HG03439 (cell line): ENCODE measurements around the gene MLLT10.
"Not testable (repeated sequence)": the region's sequence is repeated elsewhere in the genome, so short reads cannot be mapped to it uniquely, and the experiment has no call there.

Experiments
- ATAC-seq: cut with Tn5 transposase; IDR thresholded peaks from one replicate; pipeline ENCODE4 v1.9.1; 2021; ENCODE audit warnings: mild to moderate bottlenecking, moderate library complexity; ENCODE audit not compliant: unreplicated experiment

The MLLT10 gene

DNA sequence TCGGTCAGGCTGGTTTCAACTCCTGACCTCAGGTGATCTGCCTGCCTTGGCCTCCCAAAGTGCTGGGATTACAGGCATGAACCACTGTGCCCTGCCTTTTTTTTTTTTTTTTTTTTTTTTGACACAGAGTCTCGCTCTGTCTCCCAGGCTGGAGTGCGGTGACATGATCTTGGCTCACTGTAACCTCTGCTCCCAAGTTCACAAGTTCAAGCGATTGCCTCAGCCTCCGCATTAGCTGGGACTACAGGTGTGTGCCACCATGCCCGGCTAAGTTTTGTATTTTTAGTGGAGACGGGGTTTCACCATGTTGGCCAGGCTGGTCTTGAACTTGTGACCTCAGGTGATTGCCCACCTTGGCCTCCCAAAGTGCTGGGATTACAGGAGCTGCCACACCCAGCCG lies 94.6 kb downstream of the MLLT10 start:
- ATAC-seq: not testable (repeated sequence)

- ATAC-seq: no peak
Measured at GRCh38 chr10:21634599-21635365, 100.8 kb downstream of the MLLT10 start.

- no peak for ATAC-seq
Measured at GRCh38 chr10:21637795-21638194, 103.8 kb downstream of the MLLT10 start.

DNA sequence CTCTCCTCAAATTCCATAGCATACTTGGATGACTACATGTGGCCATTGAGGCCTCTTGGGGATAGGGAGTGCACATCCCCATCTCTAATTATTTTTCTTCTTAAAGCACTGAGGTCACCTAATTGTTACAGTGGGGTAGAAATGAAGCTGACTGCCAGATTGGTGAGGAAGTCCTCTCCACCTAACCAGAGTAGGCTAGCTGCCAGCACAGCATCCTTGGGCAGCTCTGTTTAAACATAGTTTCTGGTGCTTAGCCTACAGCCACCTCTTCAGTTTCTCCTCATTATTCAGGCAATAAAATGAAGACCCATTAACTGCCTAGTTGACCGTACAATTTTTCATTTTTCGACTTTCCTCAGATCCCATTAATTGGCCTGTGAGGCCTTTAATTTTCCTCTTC lies 104.6 kb downstream of the MLLT10 start:
- ATAC-seq: no peak

GRCh38 chr10:21648040-21648439 lies 114.0 kb downstream of the MLLT10 start:
- no peak for ATAC-seq

DNA sequence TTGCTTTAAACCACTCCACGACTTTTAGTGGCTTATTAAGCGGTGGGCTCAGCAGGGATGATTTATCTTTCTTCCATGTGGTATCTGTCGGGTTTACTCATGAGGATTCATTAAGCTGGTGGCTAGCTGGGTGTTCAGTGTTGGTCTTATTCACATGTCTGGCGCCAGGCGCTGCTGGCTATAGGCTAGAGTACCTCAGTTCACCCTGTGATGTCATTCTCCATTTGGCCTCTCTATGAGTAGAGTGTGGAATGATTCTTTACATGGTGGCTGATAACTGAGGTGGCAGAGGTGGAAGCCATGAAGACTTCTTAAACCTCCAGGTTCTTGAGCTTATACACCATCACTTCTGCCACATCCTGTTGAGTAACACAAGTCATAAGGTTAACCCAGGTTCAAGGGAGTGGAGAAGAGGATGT lies 115.4 kb downstream of the MLLT10 start:
- ATAC-seq: no peak

DNA sequence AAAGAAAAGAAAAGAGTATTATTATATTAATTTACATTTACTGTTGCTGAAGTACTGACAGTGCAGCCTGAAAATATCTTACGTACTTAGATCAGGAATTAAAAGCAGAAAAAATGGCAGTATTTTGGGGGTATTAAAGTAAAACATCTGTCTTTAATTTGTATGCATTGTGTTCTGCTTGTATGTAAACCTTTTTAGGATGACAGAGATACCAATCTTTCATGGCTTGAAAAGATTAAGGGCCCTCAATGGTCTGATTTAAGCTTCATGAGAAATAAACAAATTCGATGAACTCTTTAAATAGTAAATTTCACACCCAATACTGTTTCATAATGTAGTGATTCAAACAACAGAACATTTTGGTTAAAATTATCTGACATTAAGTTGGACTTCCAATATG lies 116.3 kb downstream of the MLLT10 start:
- ATAC-seq: no peak

GRCh38 chr10:21655236-21655635 lies 121.2 kb downstream of the MLLT10 start:
- no peak for ATAC-seq

DNA sequence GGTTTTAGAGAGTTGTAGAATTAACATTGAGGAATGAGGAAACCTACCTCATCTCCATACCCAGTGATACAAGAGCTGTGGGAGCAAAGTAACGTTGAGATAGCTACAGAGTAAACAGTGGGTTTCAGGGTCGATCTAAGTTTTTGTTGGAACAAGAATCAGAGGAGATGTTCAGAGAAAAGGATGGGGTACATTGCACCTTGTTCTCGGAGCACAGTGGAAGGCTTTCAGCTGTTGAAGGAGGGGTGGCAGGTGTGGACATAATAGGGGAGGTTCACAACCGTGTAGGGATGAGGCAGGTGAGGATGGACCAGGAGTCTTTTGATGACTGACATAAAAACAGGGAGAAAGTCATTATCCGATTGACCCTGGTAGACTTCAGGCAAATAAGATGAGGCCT lies 121.7 kb downstream of the MLLT10 start:
- no peak for ATAC-seq

DNA sequence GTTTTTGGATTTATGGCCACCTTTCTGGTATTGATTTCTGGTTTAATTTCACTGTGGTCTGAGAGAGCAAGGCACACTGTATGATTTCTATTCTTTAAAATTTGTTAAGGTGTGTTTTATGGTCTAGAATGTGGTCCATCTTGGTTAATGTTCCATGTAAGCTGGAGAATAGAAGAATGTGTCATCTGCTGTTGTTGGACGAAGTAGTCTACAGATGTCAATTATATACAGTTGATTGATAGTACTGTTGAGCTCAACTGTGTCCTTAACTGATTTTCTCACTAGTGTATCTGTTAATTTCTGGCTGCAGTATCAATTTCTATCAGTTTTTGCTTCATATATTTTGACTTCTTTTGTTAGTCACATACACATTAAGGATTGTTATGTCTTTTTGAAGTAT lies 127.1 kb downstream of the MLLT10 start:
- ATAC-seq: no peak

- ATAC-seq: no peak
Measured at GRCh38 chr10:21661935-21662334, 127.9 kb downstream of the MLLT10 start.

GRCh38 chr10:21662635-21663034 lies 128.6 kb downstream of the MLLT10 start:
- no peak for ATAC-seq

DNA sequence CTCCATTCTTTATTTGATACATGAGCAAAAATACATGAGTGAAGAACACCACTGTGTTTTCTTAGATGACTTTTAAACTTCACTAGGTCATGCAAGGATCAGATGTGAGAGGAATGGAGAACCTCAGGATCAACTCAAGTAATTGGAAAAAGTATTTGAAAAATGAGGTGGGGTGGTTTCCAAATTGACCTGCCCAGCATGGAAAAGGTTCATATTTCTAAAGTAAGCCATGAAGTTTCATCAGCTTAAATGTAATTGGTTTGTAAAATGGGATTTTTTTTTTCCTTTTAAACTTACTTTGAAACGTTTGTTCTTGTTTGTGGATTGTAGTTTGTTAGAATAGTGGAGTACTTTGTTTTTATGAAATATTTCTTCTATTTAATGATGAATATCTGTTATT lies 134.8 kb downstream of the MLLT10 start:
- ATAC-seq: no peak

DNA sequence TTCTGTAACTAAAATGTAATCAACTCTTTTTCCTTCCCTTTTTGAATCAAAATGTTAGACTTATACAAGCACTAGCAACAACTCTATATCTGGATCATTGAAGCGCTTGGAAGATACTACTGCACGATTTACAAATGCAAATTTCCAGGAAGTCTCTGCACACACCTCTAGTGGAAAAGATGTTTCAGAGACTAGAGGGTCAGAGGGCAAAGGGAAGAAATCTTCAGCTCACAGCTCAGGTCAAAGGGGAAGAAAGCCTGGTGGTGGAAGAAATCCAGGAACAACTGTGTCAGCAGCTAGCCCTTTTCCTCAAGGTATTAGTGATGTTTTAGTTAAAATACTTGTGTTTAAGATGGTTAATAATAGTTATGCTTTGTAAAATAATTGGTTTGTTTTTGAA lies 136.4 kb downstream of the MLLT10 start:
- no peak for ATAC-seq

- ATAC-seq: no peak
Measured at GRCh38 chr10:21673668-21674067, 139.6 kb downstream of the MLLT10 start.

GRCh38 chr10:21675157-21675796 lies 141.2 kb downstream of the MLLT10 start:
- ATAC-seq: no peak

DNA sequence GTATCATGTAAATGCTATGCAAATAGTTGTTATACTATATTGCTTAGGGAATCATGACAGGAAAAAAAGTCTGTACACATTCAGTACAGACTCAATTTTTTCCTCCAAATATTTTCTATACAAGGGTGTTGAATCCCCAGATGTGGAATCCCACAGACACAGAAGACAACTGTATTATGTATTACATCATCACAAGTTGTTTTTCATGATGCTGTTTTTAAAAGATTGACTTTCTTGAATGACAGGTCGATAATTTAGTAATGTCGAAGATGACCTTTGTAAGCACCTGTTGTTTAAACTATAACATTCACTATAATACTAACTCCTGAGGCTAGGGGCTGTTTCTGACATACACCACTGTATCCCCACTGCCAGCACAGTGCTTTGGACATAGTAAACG lies 143.5 kb downstream of the MLLT10 start:
- no peak for ATAC-seq

GRCh38 chr10:21681156-21681555 lies 147.1 kb downstream of the MLLT10 start:
- no peak for ATAC-seq

- ATAC-seq: no peak
Measured at GRCh38 chr10:21687266-21688008, 153.4 kb downstream of the MLLT10 start.

DNA sequence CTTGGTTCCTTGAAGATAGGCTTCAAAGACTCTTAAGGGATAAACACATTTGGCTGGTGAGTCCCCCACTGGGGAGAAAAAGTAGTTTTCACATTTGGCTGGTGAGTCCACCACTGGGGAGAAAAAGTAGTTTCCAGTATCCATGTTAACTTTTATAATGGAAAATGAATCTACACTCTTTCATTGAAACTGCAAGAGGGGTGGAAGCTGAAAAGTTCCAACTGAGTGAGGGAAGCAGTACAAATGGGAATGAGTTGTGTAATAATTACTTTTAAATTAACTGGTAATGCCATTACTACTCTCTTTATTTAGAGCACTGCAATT lies 153.9 kb downstream of the MLLT10 start:
- ATAC-seq: no peak

- ATAC-seq: no peak
Measured at GRCh38 chr10:21688870-21689269, 154.8 kb downstream of the MLLT10 start.

- no peak for ATAC-seq
Measured at GRCh38 chr10:21689881-21690280, 155.8 kb downstream of the MLLT10 start.
